ENCODE data around the gene ZBTB17. TPM values are rescaled to one million over a fixed set of nuclear protein-coding genes. Genes with fewer than 3 reads are reported as not detected.

ZBTB17 gene
- total and polyA plus RNA-seq, 9 of the 15 experiments (the other 6 are each of a cell fraction or from before 2014, with no cell fraction given): 1.1 to 53.4 (median 29.6) TPM

DNA sequence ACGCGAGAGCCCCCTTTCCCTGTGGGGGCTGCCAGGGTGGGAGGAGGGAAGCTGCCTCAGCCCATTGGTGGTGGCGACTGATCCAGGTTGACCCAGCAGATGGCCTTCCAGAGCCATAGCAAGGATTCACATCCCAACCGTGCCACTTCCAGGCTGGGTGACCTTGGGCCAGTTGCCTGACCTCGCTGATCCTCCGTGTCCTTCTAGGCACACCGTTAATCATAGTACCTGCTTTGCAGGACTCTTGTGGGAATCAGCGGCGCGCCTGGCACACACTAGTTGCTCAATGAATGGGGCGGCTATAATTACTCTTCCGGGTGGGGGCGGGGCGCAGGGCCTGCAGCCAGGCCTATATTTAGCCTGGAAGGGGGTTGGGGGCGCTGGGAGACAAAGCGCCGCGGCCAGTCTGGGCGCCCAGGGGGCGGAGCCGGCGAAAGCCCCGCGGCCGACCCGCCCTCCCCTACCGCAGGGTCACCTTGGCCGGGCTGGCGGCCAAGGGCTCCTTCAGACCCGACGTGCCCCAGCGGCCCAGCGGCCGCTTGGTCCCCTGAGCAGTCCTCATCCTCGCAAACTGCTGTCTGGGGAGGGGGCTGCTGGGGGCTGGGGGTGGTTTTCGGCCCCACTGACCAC is 36.8 kb upstream of the ZBTB17 start (continued):
- TF ChIP-seq ZMIZ1 (IDR thresholded peaks at IDR 0.05; ENCODE audit: low read depth in 2 of 2, low read length in 2 of 2) (peak in 1 of 2 experiments; percentile 46; a peak in 1 of 4 replicates), CUX1 (CRISPR knock-in tag; IDR thresholded peaks at IDR 0.05) (no peak), ZNF175 (CRISPR knock-in tag; IDR thresholded peaks at IDR 0.05; ENCODE audit: low read depth) (no peak), SRSF9 (IDR thresholded peaks at IDR 0.05; ENCODE audit: borderline replicate concordance, low read depth, low read length) (no peak), MXI1 (IDR thresholded peaks at IDR 0.05; ENCODE audit: low read depth, low read length) (no peak), JUN (IDR thresholded peaks at IDR 0.05; ENCODE audit: borderline replicate concordance, low read depth, low read length) (0 out of 2 replicates have a peak, but pooled peaks have one; percentile 7), JUN (CRISPR knock-in tag; IDR thresholded peaks at IDR 0.05; ENCODE audit: borderline replicate concordance) (no peak), FUS (optimal IDR thresholded peaks at IDR 0.05; ENCODE audit: low read depth, low read length) (no peak), ATF1 (CRISPR knock-in tag; IDR thresholded peaks at IDR 0.05) (no peak), ATF1 (tag; IDR thresholded peaks at IDR 0.05) (no peak; the same call in 1 of the 2 replicates), MTA3 (IDR thresholded peaks at IDR 0.05; ENCODE audit: borderline replicate concordance) (peak; percentile 66; the same call in 1 of the 2 replicates), MECOM (CRISPR knock-in tag; IDR thresholded peaks at IDR 0.05) (no peak), ESRRA (IDR thresholded peaks at IDR 0.05; ENCODE audit: borderline replicate concordance, low read depth) (peak; percentile 97), SIX5 (IDR thresholded peaks at IDR 0.05; ENCODE audit: borderline replicate concordance in 1 of 2, insufficient read depth in 1 of 2, low read depth in 1 of 2, low read length in 2 of 2) (no peak), PHF21A (IDR thresholded peaks at IDR 0.05; ENCODE audit: borderline replicate concordance, low read depth) (no peak)
- TF ChIP-seq, protein P1, sequence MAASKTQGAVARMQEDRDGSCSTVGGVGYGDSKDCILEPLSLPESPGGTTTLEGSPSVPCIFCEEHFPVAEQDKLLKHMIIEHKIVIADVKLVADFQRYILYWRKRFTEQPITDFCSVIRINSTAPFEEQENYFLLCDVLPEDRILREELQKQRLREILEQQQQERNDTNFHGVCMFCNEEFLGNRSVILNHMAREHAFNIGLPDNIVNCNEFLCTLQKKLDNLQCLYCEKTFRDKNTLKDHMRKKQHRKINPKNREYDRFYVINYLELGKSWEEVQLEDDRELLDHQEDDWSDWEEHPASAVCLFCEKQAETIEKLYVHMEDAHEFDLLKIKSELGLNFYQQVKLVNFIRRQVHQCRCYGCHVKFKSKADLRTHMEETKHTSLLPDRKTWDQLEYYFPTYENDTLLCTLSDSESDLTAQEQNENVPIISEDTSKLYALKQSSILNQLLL (CRISPR knock-in tag; IDR thresholded peaks at IDR 0.05; ENCODE audit: borderline replicate concordance): no peak
- TF ChIP-seq, protein P2, sequence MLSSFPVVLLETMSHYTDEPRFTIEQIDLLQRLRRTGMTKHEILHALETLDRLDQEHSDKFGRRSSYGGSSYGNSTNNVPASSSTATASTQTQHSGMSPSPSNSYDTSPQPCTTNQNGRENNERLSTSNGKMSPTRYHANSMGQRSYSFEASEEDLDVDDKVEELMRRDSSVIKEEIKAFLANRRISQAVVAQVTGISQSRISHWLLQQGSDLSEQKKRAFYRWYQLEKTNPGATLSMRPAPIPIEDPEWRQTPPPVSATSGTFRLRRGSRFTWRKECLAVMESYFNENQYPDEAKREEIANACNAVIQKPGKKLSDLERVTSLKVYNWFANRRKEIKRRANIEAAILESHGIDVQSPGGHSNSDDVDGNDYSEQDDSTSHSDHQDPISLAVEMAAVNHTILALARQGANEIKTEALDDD (IDR thresholded peaks at IDR 0.05): no peak

Measured in K562 (cell line).